ENCODE results near the gene HLF.

DNA sequence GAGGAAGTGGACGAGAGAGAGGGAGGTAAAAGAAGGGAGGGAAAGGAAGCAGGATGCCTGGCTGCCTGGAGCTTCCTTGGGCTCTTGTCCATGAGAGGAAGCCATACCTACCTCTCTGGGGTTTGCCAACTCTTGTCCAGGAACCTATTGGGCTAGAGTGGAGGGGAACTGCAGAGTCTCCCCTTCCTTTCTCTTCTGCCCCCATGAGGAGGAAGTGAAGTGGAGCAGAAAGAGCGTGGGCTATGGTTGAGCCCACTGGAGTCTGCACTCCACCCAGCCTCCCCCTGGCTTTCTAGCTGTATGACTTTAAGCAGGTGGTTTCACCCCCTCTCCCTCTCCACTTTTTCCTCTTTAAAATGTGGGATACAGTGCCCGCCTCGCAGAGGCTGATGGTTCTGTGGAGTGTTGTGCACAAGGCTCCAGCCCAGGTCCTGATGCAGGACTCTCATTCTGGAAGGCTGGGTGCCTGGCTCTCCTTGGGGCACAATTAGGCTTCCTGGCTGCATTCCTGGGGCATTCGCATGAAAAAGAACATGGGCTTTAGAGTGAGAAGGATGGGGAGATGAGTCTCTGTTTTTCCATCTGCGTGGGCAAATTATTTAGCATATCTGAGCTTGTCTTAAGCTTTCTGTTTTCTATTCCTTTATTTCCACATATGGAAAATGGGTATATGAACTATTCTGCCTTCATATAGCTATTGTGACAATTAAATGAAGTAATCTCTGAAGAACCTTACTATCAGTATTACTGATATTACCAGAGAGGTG, 40.7 kb downstream of the HLF start:
- TF ChIP-seq CTCF (IDR thresholded peaks at IDR 0.05) = no peak
- no peak for TF ChIP-seq POLR2A (IDR thresholded peaks at IDR 0.05)

All from lower leg skin (tissue), 3 donors.